SK-N-SH (cell line): Measurements from ENCODE around the gene SEMA4G. TPM values are rescaled to one million over a fixed set of nuclear protein-coding genes. Genes with fewer than 3 reads are reported as not detected.

ENCODE experiments used
- CTCF ChIA-PET: fragments of 300-600, 350-600 bp; formaldehyde crosslinking; extraction: SDS; loops from one replicate; lab custom pipeline; 2021; lab: Yijun Ruan, JAX
- POLR2A ChIA-PET: fragments of 350-600 bp; sonication (Branson Sonifier 250); formaldehyde crosslinking; extraction: SDS; loops from one replicate; lab custom pipeline; 2020; ENCODE audit warnings: antibody characterized with exemption, inconsistent platforms; lab: Yijun Ruan, JAX
- DNase-seq: peaks from one replicate; pipeline ENCODE4 v3.0.0; 2012
- H2AFZ ChIP-seq: fragments of 200-600 bp; sonication (generic); 2 replicates; pipeline ENCODE4 v1.8.1; 2016; ENCODE audit warnings: antibody characterized with exemption, mild to moderate bottlenecking, low read depth
- H3F3A ChIP-seq: fragments of 200-600 bp; sonication (generic); replicated peaks from 2 replicates; pipeline ENCODE3; 2016; ENCODE audit warnings: antibody characterized with exemption, mild to moderate bottlenecking; ENCODE audit not compliant: insufficient read depth
- H3K27ac ChIP-seq, 2 experiments: fragments of 200-500 bp in 1 of 2; fragments of 200-600 bp in 1 of 2; sonication (Bioruptor generic) in 1 of 2; sonication (generic), shearing (Covaris generic) in 1 of 2; 2 replicates each; pipeline versions ENCODE4 v1.5.1 to v1.6.1; 2014 to 2016; ENCODE audit warnings: low read depth in 2 of 2, inconsistent platforms in 1 of 2, low read length in 1 of 2, mild to moderate bottlenecking in 1 of 2, mixed read lengths in 1 of 2
- H3K27me3 ChIP-seq: fragments of 200-600 bp; sonication (generic), shearing (Covaris generic); 2 replicates; pipeline ENCODE4 v1.6.1; 2016; ENCODE audit warnings: mixed run types; ENCODE audit not compliant: insufficient read depth
- H3K36me3 ChIP-seq, 2 experiments: fragments of 200-500 bp in 1 of 2; fragments of 200-600 bp in 1 of 2; sonication (Bioruptor generic) in 1 of 2; sonication (generic) in 1 of 2; replicated peaks in 1 of 2; 2 replicates each; pipeline versions ENCODE3 to v1.5.1; 2014 to 2016; ENCODE audit warnings: low read length in 1 of 2, mild to moderate bottlenecking in 1 of 2; ENCODE audit not compliant: insufficient read depth in 2 of 2, control insufficient read depth in 1 of 2
- H3K4me1 ChIP-seq, 2 experiments: fragments of 200-500 bp in 1 of 2; fragments of 200-600 bp in 1 of 2; sonication (Bioruptor generic) in 1 of 2; sonication (generic), shearing (Covaris generic) in 1 of 2; 2 replicates each; pipeline versions ENCODE4 v1.5.1 to v1.6.1; 2014 to 2016; ENCODE audit warnings: low read depth in 1 of 2, low read length in 1 of 2, mixed run types in 1 of 2; ENCODE audit not compliant: insufficient read depth in 2 of 2, control insufficient read depth in 1 of 2
- H3K4me2 ChIP-seq: fragments of 200-600 bp; sonication (generic), shearing (Covaris generic); 2 replicates; pipeline ENCODE4 v1.6.1; 2017; ENCODE audit warnings: mixed run types
- H3K4me3 ChIP-seq, 2 experiments: fragments of 200-500 bp in 1 of 2; fragments of 200-600 bp in 1 of 2; sonication (Bioruptor generic) in 1 of 2; sonication (generic), shearing (Covaris generic) in 1 of 2; 2 replicates each; pipeline versions ENCODE4 v1.5.1 to v1.8.1; 2014 to 2016; ENCODE audit warnings: low read depth in 2 of 2, inconsistent platforms in 1 of 2, low read length in 1 of 2, mild to moderate bottlenecking in 1 of 2, mixed read lengths in 1 of 2, moderate library complexity in 1 of 2
- H3K79me2 ChIP-seq: fragments of 200-600 bp; sonication (generic); 2 replicates; pipeline ENCODE4 v1.8.1; 2017; ENCODE audit warnings: mild to moderate bottlenecking; ENCODE audit not compliant: insufficient read depth
- H3K9ac ChIP-seq: fragments of 200-600 bp; sonication (generic); 2 replicates; pipeline ENCODE4 v1.6.1; 2017; ENCODE audit warnings: mixed run types
- H3K9me2 ChIP-seq: fragments of 200-600 bp; sonication (generic); 2 replicates; pipeline ENCODE4 v1.6.1; 2017; ENCODE audit warnings: mixed run types
- H3K9me3 ChIP-seq: fragments of 200-600 bp; sonication (generic); 2 replicates; pipeline ENCODE4 v1.6.1; 2017; ENCODE audit warnings: mixed run types, mild to moderate bottlenecking, moderate library complexity
- H4K20me1 ChIP-seq: fragments of 200-600 bp; sonication (generic); 2 replicates; pipeline ENCODE4 v1.6.1; 2017; ENCODE audit warnings: mild to moderate bottlenecking, mixed run types; ENCODE audit not compliant: insufficient read depth
- CTCF ChIP-seq: fragments of 200-600 bp; sonication (generic); IDR thresholded peaks from 2 replicates; pipeline ENCODE4 v1.6.1; 2017; ENCODE audit warnings: antibody characterized with exemption, mild to moderate bottlenecking, moderate library complexity
- ELF1 ChIP-seq: IDR thresholded peaks from 2 replicates; pipeline ENCODE4 v1.4.0; 2012
- GABPA ChIP-seq: IDR thresholded peaks from 2 replicates; pipeline ENCODE4 v1.4.0; 2012; ENCODE audit warnings: low read depth, mild to moderate bottlenecking
- JUND ChIP-seq: IDR thresholded peaks from 2 replicates; pipeline ENCODE4 v1.4.0; 2012
- MXI1 ChIP-seq: IDR thresholded peaks from 2 replicates; pipeline ENCODE4 v1.6.1; 2012; ENCODE audit warnings: mild to moderate bottlenecking, low read depth, low read length, improper control_type of control experiment
- POLR2AphosphoS5 ChIP-seq: IDR thresholded peaks from 2 replicates; pipeline ENCODE4 v1.6.1; 2012; ENCODE audit warnings: low read depth, low read length
- RAD21 ChIP-seq: IDR thresholded peaks from 2 replicates; pipeline ENCODE4 v1.6.1; 2012; ENCODE audit warnings: mild to moderate bottlenecking, low read length
- SIN3A ChIP-seq: IDR thresholded peaks from 2 replicates; pipeline ENCODE4 v1.6.1; 2012; ENCODE audit warnings: low read depth, mild to moderate bottlenecking, low read length, moderate library complexity, borderline replicate concordance
- SMC3 ChIP-seq: IDR thresholded peaks from 2 replicates; pipeline ENCODE4 v1.6.1; 2012; ENCODE audit warnings: low read depth, low read length, improper control_type of control experiment
- TCF12 ChIP-seq: IDR thresholded peaks from 2 replicates; pipeline ENCODE4 v1.4.0; 2012
- WGBS: methylation state at CpG from one replicate; pipeline ENCODE4 v1.1.6; 2017; ENCODE audit warnings: low lambda C conversion rate; 5-methylcytosine and 5-hydroxymethylcytosine counted together
- polyA plus RNA-seq, 3 experiments: library from polyadenylated mRNA; depleted of rRNA; stranded (reverse); fragments of >200 nt; gene quantifications; 2 replicates each; pipeline ENCODE4 v1.2.3, GENCODE V29; 2012
- TF ChIP-seq, protein P1 (sequence below): IDR thresholded peaks from 2 replicates; pipeline ENCODE4 v1.4.0; 2012; ENCODE audit warnings: low read depth
- TF ChIP-seq, protein P2 (sequence below): IDR thresholded peaks from 2 replicates; pipeline ENCODE4; 2012
- TF ChIP-seq, protein P3 (sequence below): fragments of 150-350 bp; IDR thresholded peaks from 2 replicates; pipeline ENCODE4 v1.6.1; 2016; ENCODE audit warnings: mild to moderate bottlenecking, low read depth, low read length

Gene SEMA4G
- polyA plus RNA-seq, 1 of the 3 experiments (the other 2 are of a cell fraction), result 16.2 TPM

- ChIA-PET POLR2A (interaction anchor here (0.6 to 1.3 kb wide), 4 partner anchors 11 to 31 kb away, joined by 3 to 5 read pairs (median 4); partner anchors contain the start of gene LZTS2), CTCF (interaction anchor here (1.0 to 7.6 kb wide), 21 partner anchors 12 to 450 kb away, joined by 3 to 132 read pairs (median 5); partner anchors contain the start of genes LZTS2, PDZD7, SEMA4G and SFXN3)
- peak; percentile 58 for DNase-seq
- Histone ChIP-seq H3K79me2 (no peaks in the 10 kb centered on the region), H3K27me3 (no peaks in the 10 kb centered on the region), H3K36me3 (peaks cover 0 to 8% of the 10 kb centered on the region in 2 experiments), H3K27ac (peak overlapping the region in 1 of 2 experiments; percentile 76; a peak in 1 of 4 replicates), H3F3A (peaks cover 18% of the 10 kb centered on the region), H3K9me3 (no peaks in the 10 kb centered on the region), H3K4me1 (peaks cover 12 to 29% of the 10 kb centered on the region in 2 experiments; a peak in 3 of 4 replicates), H3K4me2 (no peak overlapping the region), H4K20me1 (no peaks in the 10 kb centered on the region), H3K9ac (no peak overlapping the region), H3K4me3 (no peak overlapping the region), H2AFZ (no peak overlapping the region), H3K9me2 (no peaks in the 10 kb centered on the region)
- 90% methylated on average over 15 of the region's 22 CpGs for WGBS
- TF ChIP-seq MXI1 (no peak), ELF1 (no peak), SIN3A (no peak), POLR2AphosphoS5 (no peak), GABPA (no peak), RAD21 (0 out of 2 replicates have a peak, but pooled peaks have one; percentile 2), CTCF (peak; percentile 47), TCF12 (no peak), JUND (no peak), SMC3 (no peak)
- TF ChIP-seq, protein P1, sequence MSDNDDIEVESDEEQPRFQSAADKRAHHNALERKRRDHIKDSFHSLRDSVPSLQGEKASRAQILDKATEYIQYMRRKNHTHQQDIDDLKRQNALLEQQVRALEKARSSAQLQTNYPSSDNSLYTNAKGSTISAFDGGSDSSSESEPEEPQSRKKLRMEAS, result no peak
- TF ChIP-seq, protein P2, sequence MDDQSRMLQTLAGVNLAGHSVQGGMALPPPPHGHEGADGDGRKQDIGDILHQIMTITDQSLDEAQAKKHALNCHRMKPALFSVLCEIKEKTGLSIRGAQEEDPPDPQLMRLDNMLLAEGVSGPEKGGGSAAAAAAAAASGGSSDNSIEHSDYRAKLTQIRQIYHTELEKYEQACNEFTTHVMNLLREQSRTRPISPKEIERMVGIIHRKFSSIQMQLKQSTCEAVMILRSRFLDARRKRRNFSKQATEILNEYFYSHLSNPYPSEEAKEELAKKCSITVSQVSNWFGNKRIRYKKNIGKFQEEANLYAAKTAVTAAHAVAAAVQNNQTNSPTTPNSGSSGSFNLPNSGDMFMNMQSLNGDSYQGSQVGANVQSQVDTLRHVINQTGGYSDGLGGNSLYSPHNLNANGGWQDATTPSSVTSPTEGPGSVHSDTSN, result no peak
- TF ChIP-seq, protein P3, sequence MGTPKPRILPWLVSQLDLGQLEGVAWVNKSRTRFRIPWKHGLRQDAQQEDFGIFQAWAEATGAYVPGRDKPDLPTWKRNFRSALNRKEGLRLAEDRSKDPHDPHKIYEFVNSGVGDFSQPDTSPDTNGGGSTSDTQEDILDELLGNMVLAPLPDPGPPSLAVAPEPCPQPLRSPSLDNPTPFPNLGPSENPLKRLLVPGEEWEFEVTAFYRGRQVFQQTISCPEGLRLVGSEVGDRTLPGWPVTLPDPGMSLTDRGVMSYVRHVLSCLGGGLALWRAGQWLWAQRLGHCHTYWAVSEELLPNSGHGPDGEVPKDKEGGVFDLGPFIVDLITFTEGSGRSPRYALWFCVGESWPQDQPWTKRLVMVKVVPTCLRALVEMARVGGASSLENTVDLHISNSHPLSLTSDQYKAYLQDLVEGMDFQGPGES, result no peak
Observed at GRCh38 chr10:101011517-101012423, 42.5 kb downstream of the SEMA4G start.
